Trophoblast cell (in vitro differentiated cells and primary cell): Measurements from ENCODE around the gene ZIC2.

ENCODE experiments used
- DNase-seq, 2 donors: peaks; one replicate each; pipeline ENCODE4 v3.0.0-alpha.2; 2016
- H2AFZ ChIP-seq: 2 replicates; pipeline ENCODE4 v1.6.1; 2013; ENCODE audit warnings: low read length, moderate library complexity, mild to moderate bottlenecking; ENCODE audit not compliant: insufficient read depth, poor library complexity
- H2AK5ac ChIP-seq: 2 replicates; pipeline ENCODE4 v1.6.1; 2013; ENCODE audit warnings: mild to moderate bottlenecking, low read length
- H2BK120ac ChIP-seq: 2 replicates; pipeline ENCODE4 v1.6.1; 2013; ENCODE audit warnings: low read length, mild to moderate bottlenecking, moderate library complexity; ENCODE audit not compliant: insufficient read depth, poor library complexity
- H2BK12ac ChIP-seq: 2 replicates; pipeline ENCODE4 v1.6.1; 2013; ENCODE audit warnings: mild to moderate bottlenecking, low read length, moderate library complexity
- H2BK5ac ChIP-seq: 2 replicates; pipeline ENCODE4 v1.6.1; 2013; ENCODE audit warnings: low read length, low read depth, moderate library complexity, mild to moderate bottlenecking; ENCODE audit not compliant: poor library complexity
- H3K14ac ChIP-seq: 2 replicates; pipeline ENCODE4 v1.6.1; 2013; ENCODE audit warnings: mild to moderate bottlenecking, low read length
- H3K18ac ChIP-seq: 2 replicates; pipeline ENCODE4 v1.6.1; 2013; ENCODE audit warnings: mild to moderate bottlenecking, low read length
- H3K23ac ChIP-seq: 2 replicates; pipeline ENCODE4 v1.6.1; 2013; ENCODE audit warnings: low read length
- H3K27ac ChIP-seq: 2 replicates; pipeline ENCODE4 v1.5.1; 2013; ENCODE audit warnings: low read depth, mild to moderate bottlenecking, inconsistent platforms, low read length, moderate library complexity
- H3K27me3 ChIP-seq: 2 replicates; pipeline ENCODE4 v1.6.1; 2013; ENCODE audit warnings: inconsistent platforms, mild to moderate bottlenecking, low read length, moderate library complexity; ENCODE audit not compliant: insufficient read depth
- H3K36me3 ChIP-seq, 2 experiments: 1 replicate in 1 of 2; 2 replicates in 1 of 2; pipeline ENCODE4 v1.6.1; 2013; ENCODE audit warnings: low read length in 2 of 2, mild to moderate bottlenecking in 2 of 2, moderate library complexity in 1 of 2; ENCODE audit not compliant: insufficient read depth in 2 of 2, control insufficient read depth in 1 of 2
- H3K4ac ChIP-seq: 2 replicates; pipeline ENCODE4 v1.6.1; 2013; ENCODE audit warnings: low read depth, mild to moderate bottlenecking, low read length, moderate library complexity
- H3K4me1 ChIP-seq, 2 experiments: 1 replicate in 1 of 2; 2 replicates in 1 of 2; pipeline ENCODE4 v1.6.1; 2013; ENCODE audit warnings: low read length in 2 of 2, mild to moderate bottlenecking in 2 of 2, moderate library complexity in 1 of 2; ENCODE audit not compliant: insufficient read depth in 2 of 2, control insufficient read depth in 1 of 2
- H3K4me2 ChIP-seq: 2 replicates; pipeline ENCODE4 v1.6.1; 2013; ENCODE audit warnings: inconsistent platforms, mild to moderate bottlenecking, low read length, moderate library complexity
- H3K4me3 ChIP-seq: 2 replicates; pipeline ENCODE4 v1.5.1; 2013; ENCODE audit warnings: mild to moderate bottlenecking, low read depth, low read length, inconsistent platforms
- H3K79me1 ChIP-seq: one replicate; pipeline ENCODE4 v1.6.1; 2013; ENCODE audit warnings: low read length
- H3K79me2 ChIP-seq: 2 replicates; pipeline ENCODE4 v1.6.1; 2013; ENCODE audit warnings: low read length, mild to moderate bottlenecking; ENCODE audit not compliant: control insufficient read depth, insufficient read depth, poor library complexity
- H3K9ac ChIP-seq: 2 replicates; pipeline ENCODE4 v1.6.1; 2013; ENCODE audit warnings: mild to moderate bottlenecking, low read length
- H3K9me3 ChIP-seq: 2 replicates; pipeline ENCODE4 v1.6.1; 2013; ENCODE audit warnings: low read depth, mild to moderate bottlenecking, control low read depth, inconsistent platforms, low read length; ENCODE audit not compliant: insufficient read depth
- H4K12ac ChIP-seq: 2 replicates; pipeline ENCODE4 v1.6.1; 2013; ENCODE audit warnings: low read depth, mild to moderate bottlenecking, low read length, moderate library complexity
- H4K8ac ChIP-seq: 2 replicates; pipeline ENCODE4 v1.6.1; 2013; ENCODE audit warnings: low read depth, mild to moderate bottlenecking, low read length, moderate library complexity
- H4K91ac ChIP-seq: one replicate; pipeline ENCODE4 v1.6.1; 2013; ENCODE audit warnings: low read depth, mild to moderate bottlenecking, low read length, moderate library complexity
- WGBS: extraction: QIAGEN DNeasy Blood & Tissue Kit; methylation state at CpG from one replicate; pipeline ENCODE4 v1.1.7; 2013; ENCODE audit warnings: missing lambda C conversion rate; ENCODE audit not compliant: insufficient read length, insufficient coverage; ENCODE audit errors: extremely low coverage; 5-methylcytosine and 5-hydroxymethylcytosine counted together

The ZIC2 gene

DNA sequence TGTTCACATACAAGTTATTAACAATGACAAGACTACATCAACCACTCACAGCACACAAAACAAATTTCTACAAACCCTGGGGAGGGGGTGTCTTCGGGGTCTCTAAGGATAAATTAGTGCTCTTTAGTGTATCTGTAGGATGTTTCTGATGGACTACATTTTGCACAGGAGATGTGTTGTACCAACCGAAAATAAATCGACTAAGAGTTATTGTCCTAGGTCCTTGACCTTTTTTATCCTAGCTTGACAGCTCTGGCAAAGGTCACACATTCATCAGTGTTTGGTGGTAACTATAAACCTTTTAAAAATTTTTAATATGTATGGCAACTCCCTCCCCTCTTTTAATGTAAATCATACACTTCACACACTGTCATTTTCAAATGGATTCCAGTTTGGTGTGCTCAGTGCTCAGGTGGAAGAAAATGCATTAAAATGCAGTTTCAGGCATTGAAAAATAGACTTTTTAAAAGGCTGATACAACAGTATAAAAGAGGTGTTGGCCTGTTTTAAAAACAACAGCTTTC is 17.7 kb upstream of the ZIC2 start:
- Histone ChIP-seq H3K4me1 (peaks cover 5 to 12% of the 10 kb centered on the region in 2 experiments), H2BK120ac (no peak overlapping the region), H3K27me3 (peaks cover 42% of the 10 kb centered on the region), H3K27ac (no peak overlapping the region), H3K23ac (no peak overlapping the region), H3K79me1 (no peaks in the 10 kb centered on the region), H3K36me3 (no peaks in the 10 kb centered on the region), H3K14ac (no peak overlapping the region), H3K4ac (no peak overlapping the region), H4K8ac (no peak overlapping the region), H2AK5ac (no peak overlapping the region), H3K9me3 (no peaks in the 10 kb centered on the region), H2BK12ac (no peak overlapping the region), H3K18ac (no peak overlapping the region), H3K9ac (no peak overlapping the region), H2BK5ac (no peak overlapping the region), H4K91ac (no peak overlapping the region), H3K79me2 (no peaks in the 10 kb centered on the region), H4K12ac (no peak overlapping the region), H3K4me2 (no peak overlapping the region), H3K4me3 (no peak overlapping the region), H2AFZ (no peak overlapping the region)
- DNase-seq, result no peak
- WGBS, result no CpG with 5 or more reads among the region's 3 CpGs

DNA sequence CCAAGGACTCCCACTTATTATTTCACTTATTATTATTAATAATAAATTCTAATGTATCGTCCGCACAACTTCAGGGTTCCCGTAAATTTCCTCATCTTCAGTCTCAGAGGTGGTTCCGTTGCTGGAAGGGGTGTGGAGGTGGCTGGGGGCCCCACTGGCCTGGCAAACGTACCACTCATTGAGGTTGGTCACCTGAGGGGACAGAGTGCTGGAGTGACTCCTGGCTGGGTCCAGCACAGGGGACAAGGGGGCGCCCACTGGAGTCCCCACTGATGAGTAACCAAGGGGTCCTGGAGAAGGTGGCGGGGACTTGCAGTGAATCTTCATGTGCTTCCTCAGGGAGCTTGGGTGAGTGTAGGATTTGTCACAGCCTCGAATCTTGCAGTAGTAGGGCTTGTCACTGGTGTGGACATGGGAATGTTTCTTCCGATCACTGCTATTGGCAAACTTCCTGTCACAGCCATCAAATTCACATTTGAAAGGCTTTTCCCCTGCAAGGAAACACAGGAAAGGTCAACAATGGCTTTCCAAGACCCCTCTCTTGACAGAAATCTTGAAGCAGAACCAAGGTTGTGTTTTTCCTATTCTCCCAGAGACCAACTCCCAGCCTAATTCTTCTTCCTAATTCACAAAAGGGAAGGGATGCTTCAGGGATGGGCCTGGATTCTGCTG is 16.1 kb upstream of the ZIC2 start:
- Histone ChIP-seq H3K14ac (no peak overlapping the region), H3K36me3 (no peaks in the 10 kb centered on the region), H3K79me2 (no peaks in the 10 kb centered on the region), H3K9ac (no peak overlapping the region), H3K4me2 (no peak overlapping the region), H2AK5ac (no peak overlapping the region), H3K23ac (no peak overlapping the region), H2BK12ac (no peak overlapping the region), H2BK5ac (no peak overlapping the region), H3K79me1 (no peaks in the 10 kb centered on the region), H2AFZ (no peak overlapping the region), H3K27ac (no peak overlapping the region), H4K8ac (no peak overlapping the region), H3K27me3 (peaks cover 44% of the 10 kb centered on the region), H3K18ac (no peak overlapping the region), H3K9me3 (peaks cover 4% of the 10 kb centered on the region), H4K12ac (no peak overlapping the region), H4K91ac (no peak overlapping the region), H3K4me1 (peaks cover 10 to 14% of the 10 kb centered on the region in 2 experiments), H3K4ac (no peak overlapping the region), H2BK120ac (no peak overlapping the region), H3K4me3 (no peak overlapping the region)
- no CpG with 5 or more reads among the region's 9 CpGs for WGBS
- DNase-seq, result no peak

GRCh38 chr13:99966064-99966805 is 15.3 kb upstream of the ZIC2 start:
- no peak overlapping the region for H4K8ac ChIP-seq
- H2BK120ac ChIP-seq, result no peak overlapping the region
- no peak overlapping the region for H3K4ac ChIP-seq
- H3K36me3 ChIP-seq, result no peaks in the 10 kb centered on the region
- H3K18ac ChIP-seq, result no peak overlapping the region
- peaks cover 44% of the 10 kb centered on the region for H3K27me3 ChIP-seq
- H2AFZ ChIP-seq, result no peak overlapping the region
- no peak overlapping the region for H3K27ac ChIP-seq
- no peak overlapping the region for H3K14ac ChIP-seq
- no peak overlapping the region for H3K4me2 ChIP-seq
- H3K4me3 ChIP-seq, result no peak overlapping the region
- H3K79me1 ChIP-seq, result no peaks in the 10 kb centered on the region
- no peak for DNase-seq
- peaks cover 14 to 15% of the 10 kb centered on the region in 2 experiments for H3K4me1 ChIP-seq
- H2BK12ac ChIP-seq, result no peak overlapping the region
- no peak overlapping the region for H4K91ac ChIP-seq
- no peak overlapping the region for H2BK5ac ChIP-seq
- no peak overlapping the region for H3K9ac ChIP-seq
- no peak overlapping the region for H2AK5ac ChIP-seq
- no peak overlapping the region for H4K12ac ChIP-seq
- no peaks in the 10 kb centered on the region for H3K79me2 ChIP-seq
- WGBS, result no CpG with 5 or more reads among the region's 8 CpGs
- H3K9me3 ChIP-seq, result peaks cover 4% of the 10 kb centered on the region
- H3K23ac ChIP-seq, result no peak overlapping the region

DNA sequence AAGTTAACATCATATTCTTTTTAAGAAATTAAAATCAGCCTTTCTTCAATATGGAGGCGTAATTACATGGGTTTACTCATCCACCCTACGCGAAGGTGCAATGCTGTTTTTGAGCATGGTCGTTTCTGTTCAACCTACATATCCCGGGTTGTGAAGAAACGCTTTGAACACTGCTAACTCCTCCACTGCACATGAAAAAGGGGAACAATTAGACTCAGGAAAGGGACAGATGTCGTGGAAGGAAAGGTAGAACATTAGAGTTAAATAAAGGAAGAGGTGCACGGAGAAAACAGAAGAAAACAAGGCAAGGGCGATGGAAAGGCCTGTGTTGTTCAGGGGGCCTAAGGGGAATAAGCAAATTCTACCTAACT is 14.1 kb upstream of the ZIC2 start:
- no peaks in the 10 kb centered on the region for H3K79me1 ChIP-seq
- peaks cover 14 to 15% of the 10 kb centered on the region in 2 experiments for H3K4me1 ChIP-seq
- H2BK12ac ChIP-seq, result no peak overlapping the region
- no peak overlapping the region for H3K9ac ChIP-seq
- no CpG with 5 or more reads among the region's 9 CpGs for WGBS
- H3K27ac ChIP-seq, result no peak overlapping the region
- no peak overlapping the region for H4K8ac ChIP-seq
- H3K27me3 ChIP-seq, result peaks cover 49% of the 10 kb centered on the region
- H3K4me3 ChIP-seq, result no peak overlapping the region
- no peaks in the 10 kb centered on the region for H3K36me3 ChIP-seq
- H2BK120ac ChIP-seq, result no peak overlapping the region
- no peak overlapping the region for H2AK5ac ChIP-seq
- H3K9me3 ChIP-seq, result peaks cover 6% of the 10 kb centered on the region
- no peak for DNase-seq
- no peak overlapping the region for H3K18ac ChIP-seq
- H2AFZ ChIP-seq, result no peak overlapping the region
- no peak overlapping the region for H2BK5ac ChIP-seq
- H3K23ac ChIP-seq, result no peak overlapping the region
- H3K4ac ChIP-seq, result no peak overlapping the region
- H3K4me2 ChIP-seq, result no peak overlapping the region
- no peak overlapping the region for H3K14ac ChIP-seq
- no peaks in the 10 kb centered on the region for H3K79me2 ChIP-seq
- no peak overlapping the region for H4K91ac ChIP-seq
- no peak overlapping the region for H4K12ac ChIP-seq
